Osteoblast (primary cell): ENCODE data around the gene SERTAD1. TPM values are rescaled to one million over a fixed set of nuclear protein-coding genes. Genes with fewer than 3 reads are reported as not detected.

Experiments used
- DNase-seq: peaks from one replicate; pipeline ENCODE4 v3.0.0; 2011; ENCODE audit warnings: low spot score, mixed read lengths; ENCODE audit not compliant: insufficient read length; ENCODE audit errors: missing footprints
- H2AFZ ChIP-seq: 2 replicates; pipeline ENCODE4 v1.6.0; 2011; ENCODE audit warnings: mild to moderate bottlenecking, low read length
- H3K27ac ChIP-seq: 2 replicates; pipeline ENCODE4 v1.5.1; 2011; ENCODE audit warnings: mild to moderate bottlenecking, low read depth, low read length, moderate library complexity
- H3K27me3 ChIP-seq: 2 replicates; pipeline ENCODE4 v1.6.0; 2012; ENCODE audit warnings: mild to moderate bottlenecking, control low read depth, inconsistent platforms, low read length, moderate library complexity; ENCODE audit not compliant: insufficient read depth
- H3K36me3 ChIP-seq: 2 replicates; pipeline ENCODE4 v1.5.1; 2011; ENCODE audit warnings: mild to moderate bottlenecking, low read length, control low read depth, moderate library complexity; ENCODE audit not compliant: insufficient read depth
- H3K4me1 ChIP-seq: 2 replicates; pipeline ENCODE4 v1.5.1; 2011; ENCODE audit warnings: mild to moderate bottlenecking, low read length, control low read depth, moderate library complexity; ENCODE audit not compliant: insufficient read depth
- H3K4me2 ChIP-seq: 2 replicates; pipeline ENCODE4 v1.6.0; 2011; ENCODE audit warnings: mild to moderate bottlenecking, low read length; ENCODE audit not compliant: insufficient read depth
- H3K4me3 ChIP-seq: fragments of 200-600 bp; sonication (generic); 3 replicates; pipeline ENCODE4 v1.5.1; 2012; ENCODE audit warnings: mild to moderate bottlenecking, low read length, inconsistent platforms; ENCODE audit not compliant: insufficient read depth
- H3K79me2 ChIP-seq: 2 replicates; pipeline ENCODE4 v1.6.0; 2012; ENCODE audit warnings: mild to moderate bottlenecking, low read length, control low read depth, inconsistent platforms; ENCODE audit not compliant: insufficient read depth
- H3K9me3 ChIP-seq: 2 replicates; pipeline ENCODE4 v1.5.1; 2011; ENCODE audit warnings: low read depth, low read length, control low read depth
- H4K20me1 ChIP-seq: 2 replicates; pipeline ENCODE4 v1.6.0; 2012; ENCODE audit warnings: mild to moderate bottlenecking, low read length, control low read depth; ENCODE audit not compliant: insufficient read depth
- total RNA-seq: library from RNA; depleted of rRNA; stranded (reverse); fragments of >200 nt; gene quantifications from 2 replicates; pipeline ENCODE4 v1.2.3, GENCODE V29; 2012
- TF ChIP-seq, protein P1 (sequence below): IDR thresholded peaks from 2 replicates; pipeline ENCODE4 v1.5.1; 2011; ENCODE audit warnings: mild to moderate bottlenecking, low read depth, low read length, moderate library complexity; ENCODE audit errors: extremely low read depth

The SERTAD1 gene
- total RNA-seq, 1 donor, result 15.2 TPM

DNA sequence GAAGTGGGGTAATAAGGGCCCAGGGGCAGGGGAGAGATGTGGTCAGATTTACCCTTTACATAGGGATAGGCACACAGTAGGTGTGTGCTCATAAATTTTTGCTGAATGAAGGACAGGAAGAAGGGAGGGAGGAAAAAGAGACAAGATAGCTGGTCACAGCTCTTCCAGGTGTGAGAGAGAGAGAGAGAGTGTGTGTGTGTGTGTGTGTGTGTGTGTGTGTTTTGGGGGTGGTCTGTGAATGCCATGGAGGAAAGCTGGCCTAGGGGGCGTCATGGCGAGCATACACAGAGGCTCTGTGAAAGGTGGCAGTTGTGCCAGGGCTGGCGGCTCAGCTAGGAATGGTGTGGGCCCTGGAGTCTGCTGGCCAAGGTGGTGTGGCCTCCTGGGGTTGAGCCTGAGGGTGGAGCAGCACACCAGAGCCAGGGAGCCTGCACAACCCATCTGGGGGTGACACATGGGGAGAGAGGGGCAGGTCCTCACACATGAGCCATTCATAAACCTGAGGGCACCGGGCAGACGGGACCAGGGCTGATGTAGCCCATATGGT is 6.7 kb downstream of the SERTAD1 start:
- no peak overlapping the region for H3K4me2 ChIP-seq
- H3K27ac ChIP-seq, result no peak overlapping the region
- peaks cover 23% of the 10 kb centered on the region for H3K4me1 ChIP-seq
- no peaks in the 10 kb centered on the region for H3K27me3 ChIP-seq
- no peaks in the 10 kb centered on the region for H4K20me1 ChIP-seq
- no peak for DNase-seq
- TF ChIP-seq, protein P1, sequence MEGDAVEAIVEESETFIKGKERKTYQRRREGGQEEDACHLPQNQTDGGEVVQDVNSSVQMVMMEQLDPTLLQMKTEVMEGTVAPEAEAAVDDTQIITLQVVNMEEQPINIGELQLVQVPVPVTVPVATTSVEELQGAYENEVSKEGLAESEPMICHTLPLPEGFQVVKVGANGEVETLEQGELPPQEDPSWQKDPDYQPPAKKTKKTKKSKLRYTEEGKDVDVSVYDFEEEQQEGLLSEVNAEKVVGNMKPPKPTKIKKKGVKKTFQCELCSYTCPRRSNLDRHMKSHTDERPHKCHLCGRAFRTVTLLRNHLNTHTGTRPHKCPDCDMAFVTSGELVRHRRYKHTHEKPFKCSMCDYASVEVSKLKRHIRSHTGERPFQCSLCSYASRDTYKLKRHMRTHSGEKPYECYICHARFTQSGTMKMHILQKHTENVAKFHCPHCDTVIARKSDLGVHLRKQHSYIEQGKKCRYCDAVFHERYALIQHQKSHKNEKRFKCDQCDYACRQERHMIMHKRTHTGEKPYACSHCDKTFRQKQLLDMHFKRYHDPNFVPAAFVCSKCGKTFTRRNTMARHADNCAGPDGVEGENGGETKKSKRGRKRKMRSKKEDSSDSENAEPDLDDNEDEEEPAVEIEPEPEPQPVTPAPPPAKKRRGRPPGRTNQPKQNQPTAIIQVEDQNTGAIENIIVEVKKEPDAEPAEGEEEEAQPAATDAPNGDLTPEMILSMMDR, result no peak
- no peak overlapping the region for H2AFZ ChIP-seq
- H3K79me2 ChIP-seq, result peaks cover 22% of the 10 kb centered on the region
- H3K9me3 ChIP-seq, result no peaks in the 10 kb centered on the region
- no peak overlapping the region for H3K4me3 ChIP-seq
- peaks cover 15% of the 10 kb centered on the region for H3K36me3 ChIP-seq

DNA sequence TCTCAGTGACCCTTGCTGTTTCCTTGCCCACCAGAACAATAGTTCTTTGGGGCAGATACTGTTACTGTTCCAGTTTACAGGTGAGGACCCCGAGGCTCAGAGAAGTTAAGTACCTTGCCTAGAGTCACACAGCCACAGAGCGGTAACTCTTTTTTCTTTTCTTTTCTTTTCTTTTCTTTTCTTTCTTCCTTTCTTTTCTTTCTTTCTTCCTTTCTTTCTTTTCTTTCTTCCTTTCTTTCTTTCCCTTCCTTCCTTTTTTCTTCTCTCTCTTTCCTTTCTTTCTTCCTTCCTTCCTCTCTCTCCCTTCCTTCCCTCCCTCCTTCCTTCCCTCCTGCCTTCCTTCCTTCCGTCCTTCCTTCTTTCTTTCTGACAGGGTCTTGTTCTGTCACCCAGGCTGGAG is 7.8 kb downstream of the SERTAD1 start:
- Histone ChIP-seq H3K4me3 (no peak overlapping the region), H3K36me3 (peaks cover 11% of the 10 kb centered on the region), H2AFZ (no peak overlapping the region), H3K9me3 (no peaks in the 10 kb centered on the region), H3K4me1 (peaks cover 23% of the 10 kb centered on the region), H3K4me2 (no peak overlapping the region), H3K27ac (no peak overlapping the region), H4K20me1 (no peaks in the 10 kb centered on the region), H3K27me3 (no peaks in the 10 kb centered on the region), H3K79me2 (peaks cover 11% of the 10 kb centered on the region)
- TF ChIP-seq, protein P1, result no peak
- no peak for DNase-seq

DNA sequence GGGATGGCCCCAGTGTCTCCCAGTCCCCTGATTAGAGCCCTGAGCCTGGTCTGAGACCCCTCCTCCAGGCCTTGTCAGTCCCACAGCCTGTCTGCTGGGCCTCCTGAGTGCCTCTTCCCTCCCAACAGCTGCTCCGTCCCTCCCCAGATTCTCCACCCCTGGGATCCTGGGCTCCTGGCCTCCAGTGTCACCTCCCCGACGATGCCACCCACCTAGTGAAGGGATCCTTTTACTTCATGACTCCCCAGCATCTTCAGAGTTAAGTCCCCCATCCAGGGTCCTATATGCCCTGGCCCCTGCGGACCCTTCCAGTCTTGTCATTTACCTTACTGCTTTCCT is 8.2 kb downstream of the SERTAD1 start:
- no peak overlapping the region for H3K4me3 ChIP-seq
- H3K27me3 ChIP-seq, result no peaks in the 10 kb centered on the region
- peaks cover 7% of the 10 kb centered on the region for H3K79me2 ChIP-seq
- no peaks in the 10 kb centered on the region for H4K20me1 ChIP-seq
- peak overlapping the region; percentile 82 for H2AFZ ChIP-seq
- no peak overlapping the region for H3K4me2 ChIP-seq
- TF ChIP-seq, protein P1, result no peak
- peaks cover 7% of the 10 kb centered on the region for H3K36me3 ChIP-seq
- H3K27ac ChIP-seq, result no peak overlapping the region
- H3K9me3 ChIP-seq, result no peaks in the 10 kb centered on the region
- peaks cover 21% of the 10 kb centered on the region for H3K4me1 ChIP-seq
- DNase-seq, result peak; percentile 78

DNA sequence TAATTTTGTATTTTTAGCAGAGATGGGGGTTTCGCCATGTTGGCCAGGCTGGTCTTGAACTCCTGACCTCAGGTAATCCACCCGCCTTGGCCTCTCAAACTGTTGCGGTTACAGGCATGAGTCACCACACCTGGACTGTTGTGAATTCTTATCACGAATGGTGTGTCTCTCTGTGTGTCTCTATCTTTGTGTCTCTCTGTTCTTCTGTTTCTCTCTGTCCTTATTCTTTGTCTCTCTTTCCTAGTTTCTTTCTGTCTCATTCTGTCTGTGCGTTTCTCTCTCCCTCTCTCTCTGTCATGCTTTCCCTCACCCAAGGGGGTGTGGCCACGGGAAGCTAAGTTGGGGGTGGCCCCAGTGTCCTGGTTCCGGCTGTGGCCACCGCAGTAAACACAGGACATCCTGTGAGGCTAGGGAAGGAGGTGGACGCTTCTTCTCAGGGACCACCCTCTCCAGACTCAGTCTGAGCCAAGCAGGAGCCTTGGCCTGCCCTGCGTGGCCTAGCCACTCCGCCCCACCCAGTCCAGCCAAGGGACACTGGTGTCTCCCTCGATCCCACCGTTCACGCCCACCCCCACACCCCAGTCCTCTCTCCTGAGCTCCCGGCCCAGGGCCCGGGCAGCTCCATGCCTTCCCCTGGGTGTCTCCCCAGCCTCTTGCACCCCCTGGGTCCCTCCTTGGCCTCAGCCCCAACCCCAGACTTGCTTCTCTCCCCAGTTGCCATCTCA is 8.7 kb downstream of the SERTAD1 start:
- peak; percentile 69 for DNase-seq
- H3K4me1 ChIP-seq, result peaks cover 15% of the 10 kb centered on the region
- no peaks in the 10 kb centered on the region for H3K27me3 ChIP-seq
- H3K79me2 ChIP-seq, result peaks cover 1% of the 10 kb centered on the region
- TF ChIP-seq, protein P1, result no peak
- H4K20me1 ChIP-seq, result no peaks in the 10 kb centered on the region
- peaks cover 2% of the 10 kb centered on the region for H3K36me3 ChIP-seq
- H3K9me3 ChIP-seq, result no peaks in the 10 kb centered on the region
- H3K4me2 ChIP-seq, result peak overlapping the region; percentile 55
- H2AFZ ChIP-seq, result peak overlapping the region; percentile 82
- no peak overlapping the region for H3K27ac ChIP-seq
- no peak overlapping the region for H3K4me3 ChIP-seq
